K562 (cell line): ENCODE results near the gene RALGPS1.

Source experiments
- JUN ChIP-seq, 2 experiments: sonication (generic) in 1 of 2; formaldehyde crosslinking in 1 of 2; IDR thresholded peaks; 2 replicates each; pipeline versions ENCODE4 v1.6.1 to v1.8.0; 2012 to 2022; ENCODE audit warnings: borderline replicate concordance in 2 of 2, mild to moderate bottlenecking in 2 of 2, improper control_type of control experiment in 1 of 2, low read depth in 1 of 2, low read length in 1 of 2, missing genetic modification reagents in 1 of 2
- PCBP2 ChIP-seq: fragments of 200-400 bp; formaldehyde crosslinking; IDR thresholded peaks from 2 replicates; pipeline ENCODE4 v1.6.1; 2018; ENCODE audit warnings: low read length, low read depth, mild to moderate bottlenecking, moderate library complexity; ENCODE audit not compliant: poor library complexity, severe bottlenecking
- SAP30 ChIP-seq: fragments of 200-600 bp; sonication (generic); IDR thresholded peaks from 2 replicates; pipeline ENCODE4 v1.6.1; 2012; ENCODE audit warnings: borderline replicate concordance, low read depth, mild to moderate bottlenecking, moderate library complexity, low read length, control low read depth, inconsistent platforms; ENCODE audit not compliant: insufficient read depth, poor library complexity, severe bottlenecking
- ZBTB1 ChIP-seq: sonication (generic); formaldehyde crosslinking; IDR thresholded peaks from 2 replicates; pipeline ENCODE4 v1.8.1; 2023; ENCODE audit warnings: missing genetic modification reagents, low read depth, mild to moderate bottlenecking, borderline replicate concordance

DNA sequence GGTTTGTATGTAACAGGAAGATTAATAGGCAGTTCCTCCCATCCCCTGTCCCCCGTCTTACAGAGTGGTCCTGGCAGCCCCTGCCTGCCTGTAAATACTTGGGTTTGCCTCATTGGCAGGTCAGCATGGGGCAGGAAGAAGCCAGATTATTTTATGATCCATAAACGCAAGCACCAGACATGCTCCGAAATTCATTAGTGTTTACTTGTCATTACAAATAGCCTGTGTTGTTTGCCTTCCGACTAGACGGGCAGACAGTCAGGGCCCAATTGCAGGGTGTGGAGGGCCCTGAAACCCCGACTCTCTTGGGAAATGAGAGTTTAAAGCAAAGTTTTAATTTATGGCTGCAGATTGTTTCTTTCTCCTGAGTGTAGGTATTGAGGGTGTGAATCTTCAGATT, 97.2 kb downstream of the RALGPS1 start:
- TF ChIP-seq JUN (IDR thresholded peaks at IDR 0.05; ENCODE audit: borderline replicate concordance, low read depth, low read length) (no peak), JUN (CRISPR knock-in tag; IDR thresholded peaks at IDR 0.05; ENCODE audit: borderline replicate concordance) (no peak), PCBP2 (no peak), ZBTB1 (CRISPR knock-in tag) (no peak), SAP30 (no peak)
